ENCODE results near the gene PM20D2.

DNA sequence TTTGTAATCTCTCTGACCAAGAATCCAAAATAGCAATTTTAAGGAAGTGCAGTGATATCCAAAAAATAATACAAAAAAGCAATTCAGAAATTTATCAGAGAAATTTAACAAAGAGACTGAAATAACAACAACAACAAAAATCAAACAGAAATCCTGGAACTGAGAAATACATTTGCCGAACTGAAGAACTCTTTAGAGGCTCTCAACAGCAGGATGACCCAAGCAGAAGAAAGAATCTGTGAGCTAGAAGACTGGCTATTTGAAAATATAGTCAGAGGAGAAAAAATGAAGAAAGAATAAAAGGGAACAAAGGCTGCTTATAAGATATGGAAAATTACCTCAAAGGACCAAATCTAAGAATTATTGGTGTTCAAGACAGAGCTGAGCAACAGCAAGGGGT is 48.7 kb downstream of the PM20D2 start:
- no peak for TF ChIP-seq POLR2A (IDR thresholded peaks at IDR 0.05)
- TF ChIP-seq CTCF (IDR thresholded peaks at IDR 0.05), result no peak
- TF ChIP-seq EP300 (IDR thresholded peaks at IDR 0.05), result no peak
